ENCODE measurements around the gene HNRNPDL.
A peak's percentile ranks its signal among the peaks of the same experiment; 100 is the strongest.
"Not testable (repeated sequence)": the region's sequence is repeated elsewhere in the genome, so short reads cannot be mapped to it uniquely, and the experiment has no call there.

Gene HNRNPDL

DNA sequence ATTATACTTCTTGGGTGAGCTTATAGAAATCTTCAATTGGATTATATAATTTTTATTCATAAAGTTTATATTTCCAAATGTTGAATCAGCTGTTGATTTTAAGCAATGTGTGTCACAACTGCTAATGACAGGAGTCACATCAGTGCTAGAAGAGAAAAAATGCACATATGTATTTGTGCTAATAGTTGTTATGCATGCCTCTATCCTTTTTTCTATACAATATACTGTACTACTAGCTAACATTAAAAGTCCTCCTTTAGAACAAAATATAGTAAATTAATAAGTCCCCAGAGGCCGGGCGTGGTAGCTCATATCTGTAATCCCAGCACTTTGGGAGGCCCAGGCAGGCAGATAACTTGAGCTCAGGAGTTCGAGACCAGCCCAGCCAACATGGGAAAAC is 32.7 kb downstream of the HNRNPDL start:
- no peak for TF ChIP-seq CTCF (IDR thresholded peaks at IDR 0.05; ENCODE audit: low read depth, low read length, missing control alignments)
- no peak for DNase-seq (ENCODE audit: extremely low read depth, low read depth)
- H3K4me3 ChIP-seq (replicated peaks; ENCODE audit: low read depth, low read length), result no peak overlapping the region

GRCh38 chr4:82394896-82395295 is 35.4 kb downstream of the HNRNPDL start:
- TF ChIP-seq CTCF (IDR thresholded peaks at IDR 0.05; ENCODE audit: low read depth, low read length, missing control alignments), result no peak
- DNase-seq (ENCODE audit: extremely low read depth, low read depth), result no peak
- H3K4me3 ChIP-seq (replicated peaks; ENCODE audit: low read depth, low read length), result no peak overlapping the region

DNA sequence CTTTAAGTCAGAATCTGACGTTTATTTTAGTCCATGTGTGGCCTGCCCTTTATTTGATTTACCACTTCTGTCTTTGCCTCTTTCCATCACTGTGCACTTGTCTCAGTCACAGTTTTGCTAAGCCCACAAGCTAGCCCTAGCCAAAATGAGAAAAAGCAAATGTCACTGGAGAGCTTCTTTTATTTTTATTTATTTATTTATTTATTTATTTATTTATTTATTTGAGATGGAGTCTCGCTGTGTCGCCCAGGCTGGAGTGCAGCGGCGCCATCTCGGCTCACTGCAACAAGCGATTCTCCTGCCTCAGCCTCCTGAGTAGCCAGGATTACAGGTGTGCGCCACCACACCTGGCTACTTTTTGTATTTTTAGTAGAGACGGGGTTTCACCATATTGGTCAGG is 40.2 kb downstream of the HNRNPDL start:
- not testable (repeated sequence) for DNase-seq (ENCODE audit: extremely low read depth, low read depth); H3K4me3 ChIP-seq (replicated peaks; ENCODE audit: low read depth, low read length)

- peak; percentile 5 for TF ChIP-seq CTCF (IDR thresholded peaks at IDR 0.05; ENCODE audit: low read depth, low read length, missing control alignments)
- H3K4me3 ChIP-seq (replicated peaks; ENCODE audit: low read depth, low read length), result no peak overlapping the region
- no peak for DNase-seq (ENCODE audit: extremely low read depth, low read depth)
Observed at GRCh38 chr4:82388405-82388804, 41.9 kb downstream of the HNRNPDL start.

DNA sequence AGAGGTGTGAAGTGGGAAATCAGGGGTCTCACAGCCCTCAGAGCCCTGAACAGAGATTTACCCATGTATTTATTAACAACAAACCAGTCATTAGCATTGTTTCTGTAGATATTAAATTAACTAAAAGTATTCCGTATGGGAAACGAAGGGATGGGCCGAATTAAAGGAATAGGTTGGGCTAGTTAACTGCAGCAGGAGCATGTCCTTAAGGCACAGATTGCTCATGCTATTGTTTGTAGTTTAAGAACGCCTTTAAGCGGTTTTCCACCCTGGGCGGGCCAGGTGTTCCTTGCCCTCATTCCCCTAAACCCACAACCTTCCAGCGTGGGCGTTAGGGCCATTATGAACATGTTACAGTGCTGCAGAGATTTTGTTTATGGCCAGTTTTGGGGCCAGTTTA is 44.0 kb downstream of the HNRNPDL start:
- not testable (repeated sequence) for H3K4me3 ChIP-seq (replicated peaks; ENCODE audit: low read depth, low read length); DNase-seq (ENCODE audit: extremely low read depth, low read depth)

- TF ChIP-seq CTCF (IDR thresholded peaks at IDR 0.05; ENCODE audit: low read depth, low read length, missing control alignments), result no peak
- DNase-seq (ENCODE audit: extremely low read depth, low read depth), result no peak
- no peak overlapping the region for H3K4me3 ChIP-seq (replicated peaks; ENCODE audit: low read depth, low read length)
Observed at GRCh38 chr4:82382751-82383150, 47.5 kb downstream of the HNRNPDL start.

DNA sequence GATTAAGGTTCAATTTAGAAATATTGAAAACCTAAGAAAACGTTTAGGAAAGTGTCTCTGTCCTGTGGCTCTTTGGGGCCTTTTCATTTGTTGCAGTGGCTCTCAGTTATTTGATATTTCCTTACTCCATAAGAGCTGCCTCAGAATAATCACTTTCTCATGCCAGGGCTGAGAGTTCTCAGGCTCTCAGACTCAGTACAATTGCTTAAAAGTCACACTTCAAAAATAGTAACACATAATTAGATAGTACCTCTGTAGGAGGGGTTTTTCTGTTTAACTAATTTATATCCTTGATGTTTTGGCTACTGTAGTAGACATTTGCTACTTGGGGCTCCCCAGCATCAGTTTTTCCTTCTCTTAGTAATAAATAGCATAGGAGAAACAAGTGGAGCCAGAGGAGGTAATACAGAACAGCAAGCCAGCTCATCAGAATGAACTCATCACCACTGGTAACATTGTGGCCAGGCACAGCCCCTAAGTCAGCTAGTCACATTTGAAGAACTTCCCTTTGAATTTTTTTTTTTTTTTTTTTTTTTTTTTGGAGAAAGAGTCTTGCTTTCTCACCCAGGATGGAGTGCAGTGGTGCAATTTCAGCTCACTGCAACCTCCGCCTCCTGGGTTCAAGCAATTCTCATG is 48.5 kb downstream of the HNRNPDL start:
- H3K4me3 ChIP-seq (replicated peaks; ENCODE audit: low read depth, low read length), result no peak overlapping the region
- no peak for TF ChIP-seq CTCF (IDR thresholded peaks at IDR 0.05; ENCODE audit: low read depth, low read length, missing control alignments)
- DNase-seq (ENCODE audit: extremely low read depth, low read depth), result no peak

DNA sequence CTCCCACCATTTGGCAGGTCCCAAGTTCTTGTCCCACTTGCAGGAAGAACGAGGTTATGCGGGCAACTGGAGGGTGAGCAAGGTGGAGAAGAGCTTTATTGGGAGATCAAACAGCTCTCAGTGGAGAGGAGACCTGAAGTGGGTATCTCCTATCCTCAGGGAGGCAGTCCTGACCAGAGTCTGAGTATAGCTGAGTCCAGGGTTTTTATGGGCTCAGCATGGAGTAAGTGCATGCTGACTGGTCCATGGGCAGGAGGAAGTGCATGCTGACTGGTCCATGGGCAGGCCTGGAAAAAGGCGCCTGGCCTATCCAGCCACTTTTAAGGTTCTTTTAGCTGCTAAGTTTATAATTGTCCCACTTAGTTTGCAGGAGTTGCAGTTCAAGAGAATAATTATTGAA is 49.0 kb downstream of the HNRNPDL start:
- DNase-seq (ENCODE audit: extremely low read depth, low read depth), result no peak
- no peak for TF ChIP-seq CTCF (IDR thresholded peaks at IDR 0.05; ENCODE audit: low read depth, low read length, missing control alignments)
- H3K4me3 ChIP-seq (replicated peaks; ENCODE audit: low read depth, low read length), result no peak overlapping the region
